Measurements from ENCODE around the gene NLRP14.
A peak's percentile ranks its signal among the peaks of the same experiment; 100 is the strongest.

NLRP14 gene

GRCh38 chr11:6992026-6992425 lies 28.3 kb upstream of the NLRP14 start:
- peak overlapping the region in 2 of 3 experiments; percentile 34 to 82 for H3K27ac Mint-ChIP-seq

GRCh38 chr11:6992457-6993417 lies 27.5 kb upstream of the NLRP14 start:
- peaks cover 21% of the 10 kb centered on the region for H3K4me1 Mint-ChIP-seq
- no peaks in the 10 kb centered on the region for H3K9me3 Mint-ChIP-seq
- no peak for TF ChIP-seq CTCF (IDR thresholded peaks at IDR 0.05; ENCODE audit: unreplicated experiment in 3 of 3)
- H3K4me3 Mint-ChIP-seq: peak overlapping the region in 1 of 3 experiments; percentile 34
- H3K36me3 Mint-ChIP-seq (ENCODE audit: low read depth): no peaks in the 10 kb centered on the region
- H3K27me3 Mint-ChIP-seq (ENCODE audit: low read depth): no peaks in the 10 kb centered on the region
- H3K27ac Mint-ChIP-seq: peak overlapping the region; percentile 63 to 88 (median 82)

More at GRCh38 chr11:6992026-6992425, 28.3 kb upstream of the NLRP14 start:
- H3K9me3 Mint-ChIP-seq: no peaks in the 10 kb centered on the region
- no peaks in the 10 kb centered on the region for H3K27me3 Mint-ChIP-seq (ENCODE audit: low read depth)
- TF ChIP-seq CTCF (IDR thresholded peaks at IDR 0.05; ENCODE audit: unreplicated experiment in 3 of 3): no peak
- no peak overlapping the region for H3K4me3 Mint-ChIP-seq
- peaks cover 21% of the 10 kb centered on the region for H3K4me1 Mint-ChIP-seq
- H3K36me3 Mint-ChIP-seq (ENCODE audit: low read depth): no peaks in the 10 kb centered on the region

- Mint-ChIP-seq H3K27me3 (ENCODE audit: low read depth) (no peaks in the 10 kb centered on the region), H3K4me1 (peaks cover 21% of the 10 kb centered on the region), H3K27ac (no peak overlapping the region), H3K4me3 (no peak overlapping the region), H3K36me3 (ENCODE audit: low read depth) (peaks cover 15% of the 10 kb centered on the region), H3K9me3 (no peaks in the 10 kb centered on the region)
- no peak for TF ChIP-seq CTCF (IDR thresholded peaks at IDR 0.05; ENCODE audit: unreplicated experiment in 3 of 3)
These were observed 24.6 kb upstream of the NLRP14 start for GRCh38 chr11:6995703-6996102.

- H3K4me1 Mint-ChIP-seq: no peaks in the 10 kb centered on the region
- H3K27me3 Mint-ChIP-seq (ENCODE audit: low read depth): no peaks in the 10 kb centered on the region
- H3K27ac Mint-ChIP-seq: no peak overlapping the region
- peaks cover 31% of the 10 kb centered on the region for H3K36me3 Mint-ChIP-seq (ENCODE audit: low read depth)
- TF ChIP-seq CTCF (IDR thresholded peaks at IDR 0.05; ENCODE audit: unreplicated experiment in 3 of 3): no peak
- no peaks in the 10 kb centered on the region for H3K9me3 Mint-ChIP-seq
- no peak overlapping the region for H3K4me3 Mint-ChIP-seq
These were observed 15.8 kb upstream of the NLRP14 start for GRCh38 chr11:7004482-7004881.

GRCh38 chr11:7014118-7014517 lies 6.2 kb upstream of the NLRP14 start:
- H3K27me3 Mint-ChIP-seq (ENCODE audit: low read depth): no peaks in the 10 kb centered on the region
- H3K27ac Mint-ChIP-seq: no peak overlapping the region
- H3K9me3 Mint-ChIP-seq: no peaks in the 10 kb centered on the region
- no peak overlapping the region for H3K4me3 Mint-ChIP-seq
- peaks cover 36% of the 10 kb centered on the region for H3K4me1 Mint-ChIP-seq
- TF ChIP-seq CTCF (IDR thresholded peaks at IDR 0.05; ENCODE audit: unreplicated experiment in 3 of 3): no peak
- H3K36me3 Mint-ChIP-seq (ENCODE audit: low read depth): peaks cover 3% of the 10 kb centered on the region
